HS-5 (cell line): ENCODE measurements around the gene YTHDC1.
A peak's percentile ranks its signal among the peaks of the same experiment; 100 is the strongest.
"Not testable (repeated sequence)": the region's sequence is repeated elsewhere in the genome, so short reads cannot be mapped to it uniquely, and the experiment has no call there.

Experiments
- DNase-seq: peaks from one replicate; pipeline ENCODE4 v3.0.0-alpha.2; 2012; ENCODE audit warnings: low read depth

Gene YTHDC1

DNA sequence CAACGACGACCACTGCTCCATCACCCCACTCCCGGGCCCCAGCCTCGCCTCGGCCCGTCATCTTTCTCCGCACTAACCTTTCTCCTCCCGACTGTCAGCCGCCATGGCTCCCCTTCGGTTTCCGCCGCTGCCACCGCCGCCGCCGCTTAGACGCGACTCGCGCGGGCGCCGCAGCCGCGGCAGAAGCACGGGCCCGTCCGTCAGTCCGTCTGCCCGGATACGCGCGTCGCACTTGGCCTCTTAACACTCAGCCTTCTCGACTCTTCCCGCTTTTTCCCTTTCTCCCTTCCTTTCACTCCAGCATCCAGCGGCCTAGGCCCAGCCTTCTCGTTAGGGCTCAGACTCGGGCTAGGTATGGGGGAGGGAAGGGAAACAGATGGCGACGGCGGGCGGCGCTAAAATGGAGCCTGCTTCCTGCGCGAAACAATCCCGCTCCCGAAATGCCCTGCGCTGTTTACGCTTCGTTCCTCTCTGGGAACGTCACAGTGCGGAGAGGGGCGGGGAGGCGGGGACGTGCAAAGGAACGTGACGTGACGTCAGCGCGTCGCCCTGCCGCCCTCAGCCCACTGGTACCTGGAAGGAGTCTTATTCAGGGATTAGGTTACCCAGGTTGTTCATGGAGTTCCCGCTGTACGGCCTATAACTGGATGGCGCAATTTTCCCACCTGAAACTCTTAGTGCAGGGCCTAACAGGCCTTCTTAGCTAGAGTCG is at the start of gene YTHDC1:
Gene YTHDC1, minus strand, starts transcription at position 442 of the 712 bp plus-strand sequence. Its CDS starts 337 bp downstream, at position 105.
- peak; percentile 88 for DNase-seq

GRCh38 chr4:68399306-68399705 is 49.4 kb upstream of the YTHDC1 start:
- no peak for DNase-seq

GRCh38 chr4:68396756-68397155 is 46.9 kb upstream of the YTHDC1 start:
- no peak for DNase-seq

GRCh38 chr4:68391436-68391835 is 41.5 kb upstream of the YTHDC1 start:
- DNase-seq, result no peak

- DNase-seq, result no peak
Measured at GRCh38 chr4:68390205-68390935, 40.5 kb upstream of the YTHDC1 start.

- not testable (repeated sequence) for DNase-seq
Measured at GRCh38 chr4:68389386-68389913, 39.6 kb upstream of the YTHDC1 start.

- no peak for DNase-seq
Measured at GRCh38 chr4:68388347-68388865, 38.5 kb upstream of the YTHDC1 start.

DNA sequence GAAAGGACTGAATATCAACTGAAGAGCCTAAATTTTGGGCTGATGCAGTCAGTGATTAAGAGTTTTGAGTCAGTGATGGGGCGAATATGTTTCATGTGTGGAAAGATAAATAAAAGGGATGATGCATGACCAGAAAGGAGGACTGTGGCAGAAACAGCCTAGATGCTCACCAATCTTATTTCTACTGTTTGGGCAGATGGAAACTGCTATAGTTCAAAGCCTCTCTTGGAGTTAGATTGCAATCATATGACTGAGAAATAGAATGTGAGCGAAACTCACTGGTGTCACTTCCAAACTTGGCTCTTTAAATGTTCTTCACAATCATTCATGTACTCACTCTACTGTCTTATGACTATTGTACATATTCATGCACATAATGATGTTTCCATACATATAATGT is 35.4 kb upstream of the YTHDC1 start:
- no peak for DNase-seq

DNA sequence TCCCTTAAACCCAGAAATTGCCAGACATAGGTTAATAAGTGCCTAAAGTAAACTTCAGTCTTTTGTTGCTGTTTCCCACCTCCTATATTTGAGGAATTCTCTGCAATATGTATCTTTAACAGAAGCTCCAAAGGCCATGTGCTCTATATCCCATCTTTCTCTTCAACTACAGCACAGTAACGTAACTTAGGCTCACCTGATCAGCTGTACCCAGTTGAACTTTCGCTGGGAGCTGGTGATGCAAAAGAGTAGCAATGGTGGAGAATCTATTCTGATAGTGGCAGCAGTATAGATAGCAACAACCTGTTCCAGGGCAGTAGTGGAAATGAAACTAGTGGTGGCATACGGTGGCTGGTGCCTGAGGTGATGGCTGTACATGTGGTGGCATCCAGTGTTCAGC is 33.2 kb upstream of the YTHDC1 start:
- DNase-seq, result no peak

- no peak for DNase-seq
Measured at GRCh38 chr4:68378226-68378625, 28.3 kb upstream of the YTHDC1 start.

DNA sequence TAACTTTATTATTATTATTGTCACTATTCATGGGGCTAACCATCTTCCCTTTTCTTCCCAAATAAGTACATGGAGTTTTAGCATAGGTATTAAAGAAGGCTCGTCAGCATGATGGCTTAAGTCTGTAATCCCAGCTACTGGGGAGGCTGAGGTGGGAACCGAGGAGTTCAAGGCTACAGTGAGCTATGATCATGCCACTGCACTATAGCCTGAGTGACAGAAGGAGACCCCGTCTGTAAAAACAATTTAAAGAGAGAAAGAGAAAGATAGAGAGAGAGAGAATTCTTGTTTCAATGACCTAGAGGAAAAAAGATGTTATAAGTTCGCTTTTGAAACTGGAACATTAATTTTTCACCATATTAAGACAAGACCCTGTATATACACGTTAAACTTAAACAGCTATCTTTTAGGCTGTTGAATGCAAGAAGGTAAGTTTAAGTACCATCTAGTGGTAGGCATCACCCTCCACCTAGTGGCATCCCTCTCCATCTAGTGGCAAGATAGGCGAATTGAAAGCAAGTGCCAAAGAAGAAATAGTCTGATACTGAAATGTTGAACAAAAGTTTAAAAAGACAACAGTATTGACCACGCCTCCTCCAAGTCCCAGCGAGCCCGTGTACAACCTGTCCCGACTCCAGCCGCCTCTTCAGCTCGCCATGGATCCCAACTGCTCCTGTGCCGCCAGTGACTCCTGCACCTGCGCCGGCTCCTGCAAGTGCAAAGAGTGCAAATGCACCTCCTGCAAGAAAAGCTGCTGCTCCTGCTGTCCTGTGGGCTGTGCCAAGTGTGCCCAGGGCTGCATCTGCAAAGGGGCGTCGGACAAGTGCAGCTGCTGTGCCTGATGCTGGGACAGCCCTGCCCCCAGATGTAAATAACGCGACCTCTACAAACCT is 26.0 kb upstream of the YTHDC1 start:
- no peak for DNase-seq

- DNase-seq, result no peak
Measured at GRCh38 chr4:68373513-68373912, 23.6 kb upstream of the YTHDC1 start.

- DNase-seq, result peak; percentile 39
Measured at GRCh38 chr4:68372588-68372987, 22.7 kb upstream of the YTHDC1 start.

GRCh38 chr4:68369142-68369805 is 19.4 kb upstream of the YTHDC1 start:
- peak; percentile 71 for DNase-seq

DNA sequence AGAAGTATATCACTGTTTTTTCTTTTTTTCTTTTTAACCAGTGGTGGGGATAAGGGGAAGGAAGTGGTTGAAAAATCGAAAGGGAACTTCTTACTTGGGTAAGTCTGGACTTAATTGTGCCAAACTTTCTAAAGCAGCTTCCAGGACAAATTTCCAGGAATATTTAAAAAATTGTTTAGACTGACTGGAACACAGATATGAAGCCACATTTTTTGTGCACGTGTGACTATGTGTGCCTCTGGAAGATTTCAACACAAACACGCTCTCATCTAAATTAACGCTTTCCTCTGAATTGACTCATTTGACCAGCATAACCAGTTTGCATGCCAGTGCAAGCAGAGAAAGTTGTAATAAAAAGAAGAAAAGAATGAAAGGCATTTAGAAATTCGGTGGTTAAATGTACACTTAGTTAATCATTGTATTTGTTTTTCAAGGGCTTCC is 18.8 kb upstream of the YTHDC1 start:
- peak; percentile 67 for DNase-seq

GRCh38 chr4:68367835-68368234 is 17.9 kb upstream of the YTHDC1 start:
- no peak for DNase-seq

- no peak for DNase-seq
Measured at GRCh38 chr4:68366600-68366999, 16.7 kb upstream of the YTHDC1 start.

- DNase-seq, result no peak
Measured at GRCh38 chr4:68365068-68365467, 15.2 kb upstream of the YTHDC1 start.

GRCh38 chr4:68361146-68361589 is 11.3 kb upstream of the YTHDC1 start:
- DNase-seq, result peak; percentile 68

DNA sequence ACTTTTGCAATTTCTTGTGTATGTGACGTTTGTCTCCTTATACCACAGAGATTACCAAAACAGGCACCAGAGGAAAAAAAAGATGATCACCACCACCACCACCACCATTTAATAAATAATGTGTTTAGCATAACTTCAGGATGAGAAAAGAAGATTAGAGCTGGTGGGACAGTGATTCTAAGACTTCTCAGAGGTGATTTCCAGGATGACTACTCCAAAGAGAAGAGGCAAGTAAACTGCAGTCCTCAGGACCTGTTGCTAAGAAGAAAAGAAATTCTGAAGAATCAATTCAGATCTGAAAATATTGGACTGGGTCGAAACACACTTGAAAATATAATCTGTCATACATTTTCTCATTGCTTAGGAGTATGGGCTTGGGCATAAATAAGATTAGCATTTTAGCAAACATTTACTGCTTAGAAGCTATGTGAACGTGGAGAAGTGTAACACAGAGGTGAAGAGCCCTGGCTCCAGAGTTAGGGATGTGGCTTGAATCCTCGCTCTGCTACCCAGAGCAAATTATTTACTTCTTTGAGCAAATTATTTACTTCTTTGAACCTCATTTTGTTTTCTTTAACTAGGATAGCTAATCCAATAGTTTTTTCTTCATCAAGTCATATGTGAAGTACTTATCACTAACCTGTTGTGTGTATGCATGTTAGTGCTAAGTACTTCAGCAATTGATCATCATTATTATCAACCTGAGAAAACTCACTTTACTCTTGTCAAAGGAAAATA is 10.5 kb upstream of the YTHDC1 start:
- DNase-seq, result no peak

GRCh38 chr4:68359508-68359907 is 9.6 kb upstream of the YTHDC1 start:
- DNase-seq, result no peak
